Measurements from ENCODE around the gene SP2. TPM values are rescaled to one million over a fixed set of nuclear protein-coding genes. Genes with fewer than 3 reads are reported as not detected.

The SP2 gene
- 10 to 100 TPM; 27.6 to 33.5 TPM for total RNA-seq

DNA sequence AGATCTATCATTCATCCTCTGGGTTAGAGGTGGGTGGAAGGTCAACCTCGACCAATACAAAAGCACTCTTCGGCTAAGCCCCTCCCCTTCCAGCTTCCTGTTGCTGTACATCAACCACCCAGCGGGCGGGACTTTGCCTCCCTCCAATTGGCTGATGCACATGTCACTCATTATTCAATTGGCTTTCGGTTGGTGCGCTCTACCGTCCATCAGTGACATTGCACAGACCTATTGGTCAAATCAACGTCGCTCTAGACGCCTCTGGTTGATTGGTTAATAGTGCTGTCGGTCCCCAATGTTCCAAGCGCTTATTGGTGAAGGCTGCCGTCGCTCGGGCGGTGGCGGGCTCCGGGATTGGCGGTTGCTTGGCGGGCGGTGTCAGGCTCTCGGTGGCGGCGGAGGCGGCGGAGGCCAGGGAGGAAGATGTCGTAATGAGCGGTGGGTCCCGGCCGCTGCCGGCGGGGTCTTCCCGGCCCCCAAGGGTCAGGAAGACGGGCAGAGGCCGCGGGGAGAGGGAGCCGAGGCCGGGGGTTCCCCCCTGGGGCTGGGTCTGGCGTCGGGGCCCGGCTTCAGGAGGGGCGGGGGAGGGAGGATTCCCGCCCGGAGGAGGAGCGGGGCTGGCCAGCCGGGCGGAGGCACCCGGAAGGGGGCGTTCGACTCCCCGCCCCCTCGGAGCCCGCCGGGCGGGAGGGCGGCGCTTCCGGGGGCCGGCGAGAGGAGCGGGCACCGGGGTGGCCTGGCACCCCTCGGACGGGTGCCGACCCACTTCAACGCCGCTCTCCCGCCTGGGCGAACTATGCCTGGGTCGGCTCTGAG, at the start of gene SP2:
Gene SP2 (plus strand): TSS at position 381 of the 816 bp plus-strand sequence. CDS start 51 bp downstream, at position 432.
- H3K9me3 Mint-ChIP-seq, result no peaks in the 10 kb centered on the region
- peaks cover 47% of the 10 kb centered on the region for H3K4me1 Mint-ChIP-seq (ENCODE audit: low read depth)
- H3K36me3 Mint-ChIP-seq (ENCODE audit: insufficient read depth in 2 of 2), result peaks cover 3% of the 10 kb centered on the region in 2 donors
- peak; percentile 100 for DNase-seq
- ATAC-seq (replicated peaks in 1 of 2), result peak; percentile 91 to 92
- no peaks in the 10 kb centered on the region for H3K27me3 Mint-ChIP-seq (ENCODE audit: low read depth)
- H3K4me3 Mint-ChIP-seq, result peak within 1 kb of the TSS; percentile 97
- peak within 1 kb of the TSS; percentile 99 for H3K27ac Mint-ChIP-seq

DNA sequence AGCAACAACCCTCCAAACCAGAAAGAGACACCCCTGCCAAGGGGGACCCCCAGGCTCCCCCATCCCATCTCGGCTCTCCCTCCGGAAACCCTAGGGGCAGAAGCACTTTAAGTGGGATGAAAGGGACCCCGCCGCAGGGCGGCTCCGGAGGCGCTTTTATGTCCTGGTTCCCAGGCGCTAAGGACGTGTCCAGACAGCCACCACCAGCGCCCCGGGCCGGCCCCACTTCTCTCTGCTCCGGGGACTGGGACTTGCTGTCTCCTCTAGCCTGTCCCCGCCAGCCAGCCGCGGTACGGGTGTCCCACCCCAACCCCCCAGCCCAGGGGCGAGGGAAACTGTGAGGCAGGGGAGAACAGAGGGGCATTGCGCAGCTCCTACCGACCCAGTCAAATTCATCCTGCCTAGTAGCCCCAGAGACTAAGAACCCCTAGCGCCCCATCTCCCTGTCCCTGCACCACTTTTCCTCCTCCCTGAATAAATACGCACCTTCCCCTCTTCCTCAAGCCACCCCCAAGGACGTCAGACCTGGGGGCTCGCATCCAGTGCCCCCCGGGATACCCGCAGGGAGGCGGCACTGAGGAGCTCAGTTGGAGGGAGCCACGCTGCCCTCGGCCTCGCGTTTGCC, 49.2 kb upstream of the SP2 start:
- no peak overlapping the region for H3K27ac Mint-ChIP-seq
- H3K9me3 Mint-ChIP-seq, result no peaks in the 10 kb centered on the region
- H3K36me3 Mint-ChIP-seq (ENCODE audit: insufficient read depth in 2 of 2), result no peaks in the 10 kb centered on the region
- H3K27me3 Mint-ChIP-seq (ENCODE audit: low read depth), result peaks cover 68% of the 10 kb centered on the region
- H3K4me3 Mint-ChIP-seq, result peak overlapping the region in 1 of 2 donors; percentile 61
- peaks cover 36% of the 10 kb centered on the region for H3K4me1 Mint-ChIP-seq (ENCODE audit: low read depth)
- ATAC-seq (replicated peaks in 1 of 2) (no peak), DNase-seq (no peak)

DNA sequence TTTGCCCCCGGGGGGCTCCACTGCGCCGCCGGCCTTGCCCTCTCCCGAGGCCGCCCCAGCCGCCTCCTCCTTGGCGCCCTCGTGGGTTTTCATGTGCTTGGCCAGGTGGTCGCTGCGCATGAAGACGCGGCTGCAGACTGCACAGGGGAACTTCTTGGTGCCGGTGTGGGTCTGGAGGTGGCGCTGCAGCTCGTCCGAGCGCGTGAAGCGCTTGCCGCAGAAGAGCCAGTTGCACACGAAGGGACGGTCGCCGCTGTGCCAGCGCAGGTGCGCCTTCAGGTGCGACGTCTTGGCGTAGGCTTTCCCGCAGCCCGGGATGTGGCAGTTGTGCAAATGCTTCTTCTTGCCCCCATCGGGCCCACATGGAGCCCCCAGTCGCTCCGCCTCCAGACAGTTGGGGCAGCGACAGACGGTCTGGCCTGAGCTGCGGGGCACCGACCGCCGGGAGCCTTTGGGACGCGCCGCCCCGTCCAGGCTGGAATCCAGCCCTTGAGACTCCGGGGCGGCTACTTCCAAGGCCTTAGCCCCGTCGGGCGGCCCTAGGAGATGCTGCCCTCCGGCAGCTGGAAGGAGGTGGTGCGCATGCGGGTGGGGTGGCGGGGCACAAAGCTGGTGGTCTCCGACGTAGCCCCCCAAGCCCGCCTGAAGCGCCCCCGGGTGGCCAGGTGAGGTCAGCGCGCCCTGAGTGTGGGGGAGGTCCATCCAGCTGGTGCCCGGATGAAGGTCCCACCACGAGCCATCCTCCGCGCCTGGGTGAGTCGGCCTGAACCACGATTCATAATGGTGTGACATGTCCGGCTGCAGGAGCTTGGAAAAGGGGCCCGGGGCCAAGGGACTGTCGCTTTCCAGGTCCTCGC, 48.5 kb upstream of the SP2 start:
- H3K4me1 Mint-ChIP-seq (ENCODE audit: low read depth), result peaks cover 36% of the 10 kb centered on the region
- no peaks in the 10 kb centered on the region for H3K9me3 Mint-ChIP-seq
- H3K27me3 Mint-ChIP-seq (ENCODE audit: low read depth), result peaks cover 75% of the 10 kb centered on the region
- ATAC-seq (replicated peaks in 1 of 2), result peak; percentile 39 to 59
- no peaks in the 10 kb centered on the region for H3K36me3 Mint-ChIP-seq (ENCODE audit: insufficient read depth in 2 of 2)
- H3K27ac Mint-ChIP-seq, result no peak overlapping the region
- H3K4me3 Mint-ChIP-seq, result peak overlapping the region in 1 of 2 donors; percentile 61
- peak; percentile 51 to 58 for DNase-seq

DNA sequence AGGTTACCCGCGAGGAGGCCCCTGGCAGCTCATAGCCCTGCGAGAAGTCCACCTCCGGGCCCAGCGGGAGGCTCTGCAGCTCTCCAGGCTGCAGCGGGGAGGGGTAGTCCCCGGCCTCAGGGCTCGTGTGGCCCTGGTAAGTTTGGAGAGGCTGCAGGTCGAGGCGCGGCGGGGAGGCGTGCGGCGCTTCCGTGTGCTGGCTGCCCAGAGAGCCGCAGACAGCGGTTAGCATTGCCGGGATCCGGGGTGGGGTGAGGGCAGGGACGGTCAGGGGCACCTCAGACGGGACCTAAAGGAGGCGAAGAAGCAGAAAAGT, 47.9 kb upstream of the SP2 start:
- H3K9me3 Mint-ChIP-seq, result no peaks in the 10 kb centered on the region
- H3K27me3 Mint-ChIP-seq (ENCODE audit: low read depth), result peaks cover 81% of the 10 kb centered on the region
- H3K36me3 Mint-ChIP-seq (ENCODE audit: insufficient read depth in 2 of 2), result no peaks in the 10 kb centered on the region
- peaks cover 31% of the 10 kb centered on the region for H3K4me1 Mint-ChIP-seq (ENCODE audit: low read depth)
- no peak overlapping the region for H3K27ac Mint-ChIP-seq
- H3K4me3 Mint-ChIP-seq, result no peak overlapping the region
- ATAC-seq (replicated peaks in 1 of 2) (no peak), DNase-seq (no peak)

DNA sequence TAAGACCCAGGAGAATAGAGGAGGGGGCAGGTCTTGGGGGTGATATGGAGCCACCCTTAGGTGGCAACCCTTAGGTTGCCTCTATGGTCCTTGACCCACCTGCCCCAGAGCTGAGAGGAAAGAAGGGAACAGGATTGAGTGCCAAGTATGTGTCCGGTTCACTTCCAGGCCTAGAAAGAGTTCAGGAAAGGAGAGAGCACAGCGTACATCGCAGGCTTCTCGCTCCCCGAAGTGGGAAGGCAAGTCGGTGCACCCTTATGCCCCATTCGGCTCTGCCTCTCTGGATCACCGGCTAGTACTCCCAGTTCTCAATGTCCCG, 45.7 kb upstream of the SP2 start:
- no peak for ATAC-seq (replicated peaks in 1 of 2)
- H3K27ac Mint-ChIP-seq, result no peak overlapping the region
- H3K27me3 Mint-ChIP-seq (ENCODE audit: low read depth), result peaks cover 89% of the 10 kb centered on the region
- peaks cover 29% of the 10 kb centered on the region for H3K4me1 Mint-ChIP-seq (ENCODE audit: low read depth)
- H3K36me3 Mint-ChIP-seq (ENCODE audit: insufficient read depth in 2 of 2), result no peaks in the 10 kb centered on the region
- DNase-seq, result no peak
- H3K4me3 Mint-ChIP-seq, result peak overlapping the region; percentile 77
- H3K9me3 Mint-ChIP-seq, result no peaks in the 10 kb centered on the region

DNA sequence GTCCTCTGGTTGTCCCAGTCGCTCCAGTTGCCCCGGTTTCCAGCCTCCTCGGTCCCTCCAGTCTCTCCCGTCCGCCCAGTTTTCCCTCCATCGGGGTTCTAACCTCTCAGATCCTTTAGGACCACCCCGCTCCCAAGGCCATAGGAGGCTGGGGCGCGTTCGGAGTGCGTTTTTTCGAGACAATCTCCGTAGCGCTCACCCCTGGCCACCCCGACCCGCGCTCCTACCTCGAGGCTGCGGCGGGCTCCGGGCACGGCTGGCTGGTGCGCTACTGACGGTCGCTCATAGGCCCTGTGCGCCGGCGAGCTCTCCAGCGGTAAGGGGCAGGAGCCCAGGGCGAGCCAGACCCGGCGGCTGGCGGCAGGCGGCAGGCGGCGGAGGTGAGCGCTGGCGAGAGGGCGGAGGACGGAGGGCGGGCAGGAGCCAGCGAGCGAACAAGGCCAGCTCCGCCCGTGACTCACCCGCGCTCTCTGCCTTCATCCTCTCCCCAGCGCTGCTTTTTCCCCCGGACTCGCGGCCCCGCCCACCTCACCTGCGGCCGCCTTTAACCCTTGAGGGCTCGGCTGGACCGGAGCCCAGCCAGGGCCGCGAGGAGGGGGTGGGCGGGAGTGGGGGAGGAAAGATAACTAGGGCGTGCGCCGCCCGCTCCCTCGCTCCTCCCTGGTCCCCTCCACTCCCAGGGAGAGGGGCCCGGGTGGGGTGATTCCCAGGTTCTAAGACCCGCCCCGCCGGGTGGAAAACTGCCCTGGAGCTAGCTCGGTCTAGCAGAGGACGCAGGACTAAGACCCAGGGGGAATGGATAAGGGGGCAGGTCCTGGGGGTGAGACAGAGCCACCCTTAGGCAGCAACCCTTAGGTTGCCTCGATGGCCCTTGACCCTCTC, 45.1 kb upstream of the SP2 start, which contains the start of gene SP6:
Gene SP6 (minus strand): TSS at position 472 of the 882 bp plus-strand sequence. CDS start 2,734 bp downstream, outside the sequence.
- DNase-seq (peak; percentile 78 to 84), ATAC-seq (replicated peaks in 1 of 2) (peak; percentile 91 to 94)
- Mint-ChIP-seq H3K36me3 (ENCODE audit: insufficient read depth in 2 of 2) (no peaks in the 10 kb centered on the region), H3K27ac (no peak within 1 kb of the TSS), H3K9me3 (no peaks in the 10 kb centered on the region), H3K27me3 (ENCODE audit: low read depth) (peaks cover 89% of the 10 kb centered on the region), H3K4me3 (peak within 1 kb of the TSS; percentile 77), H3K4me1 (ENCODE audit: low read depth) (peaks cover 29% of the 10 kb centered on the region)

DNA sequence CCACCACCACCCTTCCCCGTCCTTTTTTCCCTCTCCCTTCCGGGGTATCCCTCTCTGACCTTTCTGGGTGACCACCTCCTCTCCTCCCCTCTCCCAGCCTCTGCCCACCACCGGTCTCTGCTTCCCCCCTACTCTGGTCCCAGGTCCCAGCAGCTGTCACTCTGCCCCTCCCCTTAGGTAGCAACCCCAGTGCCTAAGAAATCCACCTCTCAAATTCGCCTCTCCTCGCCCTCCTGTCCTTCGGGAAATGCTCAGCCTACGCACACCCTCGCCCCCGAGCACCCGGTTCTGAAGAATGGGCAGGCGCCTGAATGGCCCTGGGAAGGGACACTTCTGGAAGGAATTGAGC, 44.3 kb upstream of the SP2 start:
- H3K4me3 Mint-ChIP-seq, result peak overlapping the region; percentile 64 to 75
- no peak for ATAC-seq (replicated peaks in 1 of 2)
- H3K9me3 Mint-ChIP-seq, result no peaks in the 10 kb centered on the region
- no peak for DNase-seq
- H3K27ac Mint-ChIP-seq, result no peak overlapping the region
- peaks cover 28% of the 10 kb centered on the region for H3K4me1 Mint-ChIP-seq (ENCODE audit: low read depth)
- no peaks in the 10 kb centered on the region for H3K36me3 Mint-ChIP-seq (ENCODE audit: insufficient read depth in 2 of 2)
- peaks cover 89% of the 10 kb centered on the region for H3K27me3 Mint-ChIP-seq (ENCODE audit: low read depth)

DNA sequence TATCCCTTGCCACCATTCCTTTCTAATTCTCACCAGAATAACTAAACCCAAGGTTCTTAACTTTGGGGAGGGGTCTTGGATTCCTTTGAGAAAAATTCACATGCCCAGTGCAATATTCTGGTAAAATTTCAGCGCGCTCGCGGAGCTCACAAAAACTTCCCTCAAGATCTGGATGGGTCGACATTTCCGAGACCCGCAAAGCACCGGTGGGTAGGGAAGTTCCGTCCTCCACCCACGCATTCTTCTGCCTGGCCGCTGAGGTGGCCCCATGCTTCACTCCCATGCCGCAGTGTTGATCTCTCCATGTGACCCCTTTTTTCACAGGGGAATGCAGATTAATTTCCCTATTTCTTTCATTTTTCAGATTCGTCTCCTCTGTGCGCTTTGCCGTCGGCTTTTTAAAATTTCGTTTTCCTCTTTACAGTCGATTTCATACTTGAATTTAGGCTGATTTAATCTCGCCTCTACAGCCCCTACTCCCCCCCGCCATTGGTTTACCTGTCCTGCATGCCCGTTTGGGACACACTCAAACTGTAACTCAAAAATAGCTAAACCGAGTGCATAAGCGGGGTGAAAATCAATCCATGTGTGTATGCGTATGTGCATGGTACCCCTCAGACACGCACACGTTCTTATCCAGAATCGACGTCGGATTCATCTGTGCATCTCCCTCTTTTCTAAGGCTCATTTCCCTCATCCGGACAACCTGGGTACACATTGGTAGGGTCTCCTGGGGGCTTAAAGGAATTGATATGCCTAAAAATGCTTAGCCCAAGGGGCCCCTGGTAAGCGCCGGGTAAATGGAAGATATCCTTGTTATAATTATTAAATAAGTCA, 43.7 kb upstream of the SP2 start:
- Mint-ChIP-seq H3K9me3 (no peaks in the 10 kb centered on the region), H3K4me1 (ENCODE audit: low read depth) (peaks cover 22% of the 10 kb centered on the region), H3K27me3 (ENCODE audit: low read depth) (peaks cover 87% of the 10 kb centered on the region), H3K27ac (no peak overlapping the region), H3K36me3 (ENCODE audit: insufficient read depth in 2 of 2) (no peaks in the 10 kb centered on the region), H3K4me3 (peak overlapping the region; percentile 64 to 75)
- ATAC-seq (replicated peaks in 1 of 2) (no peak), DNase-seq (peak in 1 of 2 donors; percentile 36)

DNA sequence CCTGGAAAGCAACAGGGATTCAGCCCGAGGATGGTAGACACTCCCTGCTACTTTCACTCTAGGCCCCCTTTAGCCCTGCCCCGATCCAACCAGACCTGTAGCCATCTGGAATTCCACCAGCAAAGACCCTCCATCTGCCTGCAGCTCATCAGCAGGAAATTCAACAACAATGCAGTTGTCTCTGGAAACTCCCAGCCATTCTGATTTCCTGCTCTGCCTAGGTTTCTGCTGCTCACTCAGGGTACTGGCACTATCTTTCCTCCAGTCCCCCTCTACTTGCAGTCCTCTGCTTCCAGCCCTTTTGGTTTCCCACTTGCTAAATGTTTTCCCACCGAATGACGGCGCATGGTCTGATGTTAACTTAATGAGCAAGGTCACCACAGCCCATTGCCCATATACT, 42.4 kb upstream of the SP2 start:
- H3K4me3 Mint-ChIP-seq, result no peak overlapping the region
- no peak for DNase-seq
- no peak overlapping the region for H3K27ac Mint-ChIP-seq
- no peaks in the 10 kb centered on the region for H3K9me3 Mint-ChIP-seq
- no peaks in the 10 kb centered on the region for H3K36me3 Mint-ChIP-seq (ENCODE audit: insufficient read depth in 2 of 2)
- peaks cover 22% of the 10 kb centered on the region for H3K4me1 Mint-ChIP-seq (ENCODE audit: low read depth)
- ATAC-seq (replicated peaks in 1 of 2), result no peak
- H3K27me3 Mint-ChIP-seq (ENCODE audit: low read depth), result peaks cover 79% of the 10 kb centered on the region

DNA sequence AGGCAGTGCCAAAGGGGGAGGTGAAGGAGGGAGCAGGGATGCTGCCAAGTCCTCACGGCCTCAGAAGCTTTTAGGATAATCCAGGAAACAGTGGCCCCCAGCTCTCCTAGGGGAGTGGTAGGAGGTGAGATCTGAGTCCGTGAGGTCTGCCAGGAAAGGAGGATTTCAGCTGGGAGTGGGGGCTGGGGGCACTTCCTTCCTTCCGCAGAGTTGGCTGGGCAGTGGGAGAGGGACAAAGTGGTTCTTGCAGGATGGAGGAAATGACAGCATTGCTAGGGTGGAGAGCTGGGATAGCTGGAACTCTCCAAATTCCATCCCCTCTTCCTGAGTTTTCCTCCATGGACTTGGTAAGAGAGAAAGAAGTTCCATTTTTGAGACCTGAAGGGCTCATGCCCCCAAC, 40.3 kb upstream of the SP2 start:
- no peak for ATAC-seq (replicated peaks in 1 of 2)
- Mint-ChIP-seq H3K36me3 (ENCODE audit: insufficient read depth in 2 of 2) (no peaks in the 10 kb centered on the region), H3K9me3 (no peaks in the 10 kb centered on the region), H3K27ac (no peak overlapping the region), H3K27me3 (ENCODE audit: low read depth) (peaks cover 66% of the 10 kb centered on the region), H3K4me1 (ENCODE audit: low read depth) (peaks cover 15% of the 10 kb centered on the region), H3K4me3 (no peak overlapping the region)
- DNase-seq, result no peak

DNA sequence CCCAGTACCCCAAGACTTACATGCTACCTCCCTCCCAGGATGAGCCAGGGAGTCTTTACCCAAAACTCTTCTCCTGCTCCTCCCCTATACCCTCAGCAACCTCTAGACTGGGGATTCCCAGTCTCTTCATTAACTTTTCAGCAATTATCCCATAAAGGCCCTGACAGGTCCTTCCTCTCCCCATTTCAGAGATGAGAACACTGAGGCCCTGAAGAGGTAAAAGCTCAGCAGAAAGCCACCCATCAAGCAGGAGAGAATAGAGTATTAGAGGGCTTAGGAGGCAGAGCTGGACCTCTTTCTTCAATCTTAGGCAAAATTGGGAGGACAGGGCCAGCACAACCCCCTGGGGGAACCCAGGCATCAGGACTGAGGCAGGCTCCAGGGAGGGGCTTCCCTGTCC, 39.2 kb upstream of the SP2 start:
- no peak for ATAC-seq (replicated peaks in 1 of 2)
- DNase-seq, result no peak
- H3K4me3 Mint-ChIP-seq, result no peak overlapping the region
- peaks cover 60% of the 10 kb centered on the region for H3K27me3 Mint-ChIP-seq (ENCODE audit: low read depth)
- H3K36me3 Mint-ChIP-seq (ENCODE audit: insufficient read depth in 2 of 2), result no peaks in the 10 kb centered on the region
- H3K4me1 Mint-ChIP-seq (ENCODE audit: low read depth), result peaks cover 9% of the 10 kb centered on the region
- H3K27ac Mint-ChIP-seq, result no peak overlapping the region
- H3K9me3 Mint-ChIP-seq, result no peaks in the 10 kb centered on the region

Measured in activated T-cell treated with anti-CD3 and anti-CD28 coated beads, Interleukin-2, amount 50 U/mL, for 72 hours (primary cell).